ENCODE data around the gene RNF214.
"Not testable (repeated sequence)": the region's sequence is repeated elsewhere in the genome, so short reads cannot be mapped to it uniquely, and the experiment has no call there.

The RNF214 gene

GRCh38 chr11:117195761-117196160, 36.7 kb upstream of the RNF214 start:
- in situ Hi-C loops (cut with HindIII; ENCODE audit: low pct_ligation_motif_present, low pct_unique_long_range_greater_than_20kb, low sequenced_read_pairs): no loop called here
- DNase-seq: no peak

GRCh38 chr11:117197006-117197405, 35.5 kb upstream of the RNF214 start:
- in situ Hi-C loops (cut with HindIII; ENCODE audit: low pct_ligation_motif_present, low pct_unique_long_range_greater_than_20kb, low sequenced_read_pairs): no loop called here
- DNase-seq: no peak

- in situ Hi-C loops (cut with HindIII; ENCODE audit: low pct_ligation_motif_present, low pct_unique_long_range_greater_than_20kb, low sequenced_read_pairs): no loop called here
- peak; percentile 27 for DNase-seq
Measured at GRCh38 chr11:117197516-117198456, 34.7 kb upstream of the RNF214 start.

- in situ Hi-C loops (cut with HindIII; ENCODE audit: low pct_ligation_motif_present, low pct_unique_long_range_greater_than_20kb, low sequenced_read_pairs): no loop called here
- DNase-seq: no peak
Measured at GRCh38 chr11:117198613-117199012, 33.9 kb upstream of the RNF214 start.

- peak; percentile 68 for DNase-seq
- in situ Hi-C loops (cut with HindIII; ENCODE audit: low pct_ligation_motif_present, low pct_unique_long_range_greater_than_20kb, low sequenced_read_pairs): no loop called here
Measured at GRCh38 chr11:117199053-117199915, 33.2 kb upstream of the RNF214 start, which contains the start of gene TAGLN. TSS of gene TAGLN (plus strand) at chr11:117199370. CDS start at chr11:117203014, 3,644 bp downstream.

GRCh38 chr11:117199916-117200812, 32.3 kb upstream of the RNF214 start:
- no peak for DNase-seq
- in situ Hi-C loops (cut with HindIII; ENCODE audit: low pct_ligation_motif_present, low pct_unique_long_range_greater_than_20kb, low sequenced_read_pairs): no loop called here

- DNase-seq: no peak
- in situ Hi-C loops (cut with HindIII; ENCODE audit: low pct_ligation_motif_present, low pct_unique_long_range_greater_than_20kb, low sequenced_read_pairs): no loop called here
Measured at GRCh38 chr11:117200813-117201657, 31.4 kb upstream of the RNF214 start.

GRCh38 chr11:117201658-117202305, 30.7 kb upstream of the RNF214 start:
- DNase-seq: no peak
- in situ Hi-C loops (cut with HindIII; ENCODE audit: low pct_ligation_motif_present, low pct_unique_long_range_greater_than_20kb, low sequenced_read_pairs): no loop called here

GRCh38 chr11:117202386-117203068, 29.9 kb upstream of the RNF214 start:
- DNase-seq: no peak
- in situ Hi-C loops (cut with HindIII; ENCODE audit: low pct_ligation_motif_present, low pct_unique_long_range_greater_than_20kb, low sequenced_read_pairs): no loop called here

GRCh38 chr11:117203069-117203407, 29.4 kb upstream of the RNF214 start:
- no peak for DNase-seq
- in situ Hi-C loops (cut with HindIII; ENCODE audit: low pct_ligation_motif_present, low pct_unique_long_range_greater_than_20kb, low sequenced_read_pairs): no loop called here

GRCh38 chr11:117204283-117205080, 28.0 kb upstream of the RNF214 start:
- in situ Hi-C loops (cut with HindIII; ENCODE audit: low pct_ligation_motif_present, low pct_unique_long_range_greater_than_20kb, low sequenced_read_pairs): no loop called here

GRCh38 chr11:117205211-117205818, 27.2 kb upstream of the RNF214 start:
- in situ Hi-C loops (cut with HindIII; ENCODE audit: low pct_ligation_motif_present, low pct_unique_long_range_greater_than_20kb, low sequenced_read_pairs): no loop called here
- DNase-seq: no peak

More at GRCh38 chr11:117204283-117205080, 28.0 kb upstream of the RNF214 start:
- no peak for DNase-seq

- DNase-seq; in situ Hi-C loops (cut with HindIII; ENCODE audit: low pct_ligation_motif_present, low pct_unique_long_range_greater_than_20kb, low sequenced_read_pairs): not testable (repeated sequence)
Measured at GRCh38 chr11:117206111-117206510, 26.4 kb upstream of the RNF214 start.

- in situ Hi-C loops (cut with HindIII; ENCODE audit: low pct_ligation_motif_present, low pct_unique_long_range_greater_than_20kb, low sequenced_read_pairs); DNase-seq: not testable (repeated sequence)
Measured at GRCh38 chr11:117206859-117207258, 25.6 kb upstream of the RNF214 start.

- in situ Hi-C loops (cut with HindIII; ENCODE audit: low pct_ligation_motif_present, low pct_unique_long_range_greater_than_20kb, low sequenced_read_pairs); DNase-seq: not testable (repeated sequence)
Measured at GRCh38 chr11:117207481-117207880, 25.0 kb upstream of the RNF214 start.
